Measurements from ENCODE around the gene ASCL5. TPM values are rescaled to one million over a fixed set of nuclear protein-coding genes. Genes with fewer than 3 reads are reported as not detected.

Gene ASCL5
- total RNA-seq, 1 experiment from 2014 or later = 0.15 TPM

DNA sequence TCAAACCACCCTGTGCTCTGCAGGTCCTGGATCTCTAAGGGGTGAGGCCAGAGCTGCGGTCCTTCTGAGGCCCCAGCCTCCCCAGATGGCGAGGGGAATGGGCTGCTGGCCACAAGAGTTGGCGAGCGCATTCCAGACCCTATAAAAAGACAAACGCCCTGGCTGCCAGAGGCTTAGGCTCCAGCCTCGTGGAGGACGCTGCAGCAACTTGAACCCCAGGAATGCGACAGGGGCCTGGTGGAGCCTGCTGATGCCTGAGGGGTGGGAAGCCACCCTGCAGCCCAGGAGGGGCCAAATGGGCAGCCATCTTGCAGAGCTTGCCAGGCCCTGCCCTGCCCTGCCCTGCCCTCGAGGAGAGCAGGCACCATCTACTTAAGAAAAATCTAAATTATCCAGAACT lies 23.3 kb downstream of the ASCL5 start:
- no peaks in the 10 kb centered on the region for H3K9me3 ChIP-seq (ENCODE audit: control insufficient read depth, low read depth, low read length)
- no peaks in the 10 kb centered on the region for H3K79me2 ChIP-seq (ENCODE audit: insufficient read depth, low read length)
- H3K9ac ChIP-seq (ENCODE audit: extremely low read depth, insufficient read length, low read length) = no peak overlapping the region
- no peak overlapping the region for H4K91ac ChIP-seq (ENCODE audit: insufficient read length, low read depth, low read length)
- Mint-ChIP-seq H3K27ac (no peak overlapping the region), H3K9me3 (no peaks in the 10 kb centered on the region), H3K4me3 (no peak overlapping the region), H3K4me1 (peaks cover 19 to 26% of the 10 kb centered on the region in 2 experiments), H3K27me3 (ENCODE audit: low read depth) (peaks cover 12% of the 10 kb centered on the region), H3K36me3 (ENCODE audit: insufficient read depth in 1 of 3, low read depth in 3 of 3) (no peaks in the 10 kb centered on the region)
- H3K14ac ChIP-seq (ENCODE audit: insufficient read depth, low read length) = no peak overlapping the region; the same call in 1 of the 2 replicates
- H3K27ac ChIP-seq (ENCODE audit: insufficient read length, low read depth, low read length) = no peak overlapping the region
- H3K18ac ChIP-seq (ENCODE audit: insufficient read length, low read depth, low read length) = no peak overlapping the region
- TF ChIP-seq, protein P1, sequence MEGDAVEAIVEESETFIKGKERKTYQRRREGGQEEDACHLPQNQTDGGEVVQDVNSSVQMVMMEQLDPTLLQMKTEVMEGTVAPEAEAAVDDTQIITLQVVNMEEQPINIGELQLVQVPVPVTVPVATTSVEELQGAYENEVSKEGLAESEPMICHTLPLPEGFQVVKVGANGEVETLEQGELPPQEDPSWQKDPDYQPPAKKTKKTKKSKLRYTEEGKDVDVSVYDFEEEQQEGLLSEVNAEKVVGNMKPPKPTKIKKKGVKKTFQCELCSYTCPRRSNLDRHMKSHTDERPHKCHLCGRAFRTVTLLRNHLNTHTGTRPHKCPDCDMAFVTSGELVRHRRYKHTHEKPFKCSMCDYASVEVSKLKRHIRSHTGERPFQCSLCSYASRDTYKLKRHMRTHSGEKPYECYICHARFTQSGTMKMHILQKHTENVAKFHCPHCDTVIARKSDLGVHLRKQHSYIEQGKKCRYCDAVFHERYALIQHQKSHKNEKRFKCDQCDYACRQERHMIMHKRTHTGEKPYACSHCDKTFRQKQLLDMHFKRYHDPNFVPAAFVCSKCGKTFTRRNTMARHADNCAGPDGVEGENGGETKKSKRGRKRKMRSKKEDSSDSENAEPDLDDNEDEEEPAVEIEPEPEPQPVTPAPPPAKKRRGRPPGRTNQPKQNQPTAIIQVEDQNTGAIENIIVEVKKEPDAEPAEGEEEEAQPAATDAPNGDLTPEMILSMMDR (conservative IDR thresholded peaks at IDR 0.05) = no peak
- H2BK12ac ChIP-seq (ENCODE audit: insufficient read length, low read depth, low read length) = no peak overlapping the region
- no peak for DNase-seq
- H3K4me1 ChIP-seq (ENCODE audit: insufficient read depth, low read length) = no peaks in the 10 kb centered on the region; the same call in 1 of the 2 replicates
- H3K23ac ChIP-seq (ENCODE audit: insufficient read length, low read depth, low read length) = no peak overlapping the region
- no peak overlapping the region for H2BK5ac ChIP-seq (ENCODE audit: insufficient read length, low read length)
- WGBS (ENCODE audit: extremely low coverage, insufficient read length, low lambda C conversion rate) = no CpG with 5 or more reads among the region's 9 CpGs
- no peak overlapping the region for H4K5ac ChIP-seq (ENCODE audit: insufficient read length, low read depth, low read length)
- no peak overlapping the region for H3K4ac ChIP-seq (ENCODE audit: low read depth, low read length)
- no peak overlapping the region for H3K56ac ChIP-seq (ENCODE audit: insufficient read length, low read depth, low read length)
- no peak overlapping the region for H4K8ac ChIP-seq (replicated peaks; ENCODE audit: insufficient read length, low read depth, low read length)
- H2BK120ac ChIP-seq (ENCODE audit: low read depth, low read length, poor library complexity, severe bottlenecking) = no peak overlapping the region
- H3K23me2 ChIP-seq (ENCODE audit: insufficient read length, low read depth, low read length, poor library complexity, severe bottlenecking) = peaks cover 2% of the 10 kb centered on the region
- no peak overlapping the region for H2AK5ac ChIP-seq (ENCODE audit: insufficient read length, low read length)
- H2AFZ ChIP-seq (ENCODE audit: low read length) = no peak overlapping the region
- H2BK20ac ChIP-seq (ENCODE audit: low read depth, low read length, poor library complexity, severe bottlenecking) = no peak overlapping the region
- H3K27me3 ChIP-seq (ENCODE audit: insufficient read depth, low read length) = no peaks in the 10 kb centered on the region
- H3K79me1 ChIP-seq (ENCODE audit: insufficient read depth, low read depth, low read length, poor library complexity, severe bottlenecking) = no peaks in the 10 kb centered on the region
- no peak overlapping the region for H3T11ph ChIP-seq (ENCODE audit: low read length)
- no peaks in the 10 kb centered on the region for H4K20me1 ChIP-seq (ENCODE audit: control insufficient read depth, insufficient read depth, insufficient read length)
- H2BK15ac ChIP-seq (ENCODE audit: low read depth, low read length) = no peak overlapping the region
- H3K4me2 ChIP-seq (ENCODE audit: insufficient read depth, insufficient read length, low read length) = no peak overlapping the region
